ENCODE measurements around the gene ABL1. TPM values are rescaled to one million over a fixed set of nuclear protein-coding genes. Genes with fewer than 3 reads are reported as not detected.

ABL1 gene
- total RNA-seq, 1 donor from 2014 or later, result 30.7 TPM

DNA sequence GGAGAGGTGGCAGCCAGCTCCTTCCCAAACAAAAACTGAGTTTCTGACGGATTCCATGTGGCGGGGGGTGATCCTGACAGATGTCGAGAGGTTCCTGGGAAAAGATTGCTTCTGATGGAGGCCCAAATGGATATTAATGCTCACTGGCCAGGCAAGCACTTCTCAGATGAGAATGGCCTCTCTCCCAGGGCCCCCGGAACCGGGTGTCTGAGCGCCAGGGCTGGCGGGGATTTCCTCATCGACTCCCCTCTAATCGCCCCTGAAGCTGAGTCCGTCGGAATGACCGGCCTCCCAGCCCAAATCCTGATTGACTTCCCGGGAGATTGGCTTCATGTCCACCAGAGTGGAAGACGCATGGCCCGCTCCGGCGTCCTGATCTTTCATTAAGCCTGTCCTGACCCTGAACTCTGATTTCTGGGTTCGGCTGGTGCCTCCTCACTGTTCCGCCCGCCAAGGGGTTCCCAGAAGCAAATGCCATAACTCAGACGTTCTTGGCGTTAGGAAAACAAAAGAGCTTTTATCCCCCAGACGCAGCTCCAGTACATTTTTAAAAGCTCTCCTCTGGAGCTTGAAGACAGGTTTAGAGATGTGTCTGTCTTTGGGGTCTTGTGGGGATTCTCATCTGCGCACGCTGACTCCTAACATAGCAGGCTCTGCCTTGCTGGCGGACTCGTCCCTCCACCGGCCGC is 86.4 kb downstream of the ABL1 start:
- peaks cover 85% of the 10 kb centered on the region for H3K27me3 ChIP-seq (ENCODE audit: low read depth)

GRCh38 chr9:130921989-130922892 is 87.2 kb downstream of the ABL1 start:
- Histone ChIP-seq H3K27ac (replicated peaks) (no peak overlapping the region), H3K36me3 (no peaks in the 10 kb centered on the region), H3K4me3 (no peak overlapping the region), H3K27me3 (ENCODE audit: low read depth) (peaks cover 84% of the 10 kb centered on the region), H3K9me3 (replicated peaks) (no peaks in the 10 kb centered on the region), H3K4me1 (peaks cover 4% of the 10 kb centered on the region)
- DNase-seq, result no peak
- TF ChIP-seq, protein P1, sequence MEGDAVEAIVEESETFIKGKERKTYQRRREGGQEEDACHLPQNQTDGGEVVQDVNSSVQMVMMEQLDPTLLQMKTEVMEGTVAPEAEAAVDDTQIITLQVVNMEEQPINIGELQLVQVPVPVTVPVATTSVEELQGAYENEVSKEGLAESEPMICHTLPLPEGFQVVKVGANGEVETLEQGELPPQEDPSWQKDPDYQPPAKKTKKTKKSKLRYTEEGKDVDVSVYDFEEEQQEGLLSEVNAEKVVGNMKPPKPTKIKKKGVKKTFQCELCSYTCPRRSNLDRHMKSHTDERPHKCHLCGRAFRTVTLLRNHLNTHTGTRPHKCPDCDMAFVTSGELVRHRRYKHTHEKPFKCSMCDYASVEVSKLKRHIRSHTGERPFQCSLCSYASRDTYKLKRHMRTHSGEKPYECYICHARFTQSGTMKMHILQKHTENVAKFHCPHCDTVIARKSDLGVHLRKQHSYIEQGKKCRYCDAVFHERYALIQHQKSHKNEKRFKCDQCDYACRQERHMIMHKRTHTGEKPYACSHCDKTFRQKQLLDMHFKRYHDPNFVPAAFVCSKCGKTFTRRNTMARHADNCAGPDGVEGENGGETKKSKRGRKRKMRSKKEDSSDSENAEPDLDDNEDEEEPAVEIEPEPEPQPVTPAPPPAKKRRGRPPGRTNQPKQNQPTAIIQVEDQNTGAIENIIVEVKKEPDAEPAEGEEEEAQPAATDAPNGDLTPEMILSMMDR (IDR thresholded peaks at IDR 0.05; ENCODE audit: borderline replicate concordance), result no peak
- intact Hi-C loops (cut with micrococcal nuclease), result no loop called here

More for the DNA sequence above, 86.4 kb downstream of the ABL1 start:
- TF ChIP-seq, protein P1 (IDR thresholded peaks at IDR 0.05; ENCODE audit: borderline replicate concordance), result no peak
- Histone ChIP-seq H3K36me3 (no peaks in the 10 kb centered on the region), H3K27ac (replicated peaks) (no peak overlapping the region), H3K9me3 (replicated peaks) (no peaks in the 10 kb centered on the region), H3K4me3 (no peak overlapping the region), H3K4me1 (peaks cover 4% of the 10 kb centered on the region)
- intact Hi-C loops (cut with micrococcal nuclease), result no loop called here
- no peak for DNase-seq

- DNase-seq, result no peak
- TF ChIP-seq, protein P1 (IDR thresholded peaks at IDR 0.05; ENCODE audit: borderline replicate concordance), result no peak
- Histone ChIP-seq H3K4me1 (peaks cover 7% of the 10 kb centered on the region), H3K27ac (replicated peaks) (no peak overlapping the region), H3K9me3 (replicated peaks) (no peaks in the 10 kb centered on the region), H3K36me3 (no peaks in the 10 kb centered on the region), H3K27me3 (ENCODE audit: low read depth) (peaks cover 76% of the 10 kb centered on the region), H3K4me3 (no peak overlapping the region)
- intact Hi-C loops (cut with micrococcal nuclease), result no loop called here
These were observed 88.0 kb downstream of the ABL1 start for GRCh38 chr9:130922893-130923610.

GRCh38 chr9:130923611-130924447 is 88.8 kb downstream of the ABL1 start:
- no peak for DNase-seq
- intact Hi-C loops (cut with micrococcal nuclease), result no loop called here
- Histone ChIP-seq H3K27ac (replicated peaks) (no peak overlapping the region), H3K4me3 (no peak overlapping the region), H3K27me3 (ENCODE audit: low read depth) (peaks cover 78% of the 10 kb centered on the region), H3K4me1 (peaks cover 13% of the 10 kb centered on the region), H3K9me3 (replicated peaks) (no peaks in the 10 kb centered on the region), H3K36me3 (no peaks in the 10 kb centered on the region)
- TF ChIP-seq, protein P1 (IDR thresholded peaks at IDR 0.05; ENCODE audit: borderline replicate concordance), result no peak

DNA sequence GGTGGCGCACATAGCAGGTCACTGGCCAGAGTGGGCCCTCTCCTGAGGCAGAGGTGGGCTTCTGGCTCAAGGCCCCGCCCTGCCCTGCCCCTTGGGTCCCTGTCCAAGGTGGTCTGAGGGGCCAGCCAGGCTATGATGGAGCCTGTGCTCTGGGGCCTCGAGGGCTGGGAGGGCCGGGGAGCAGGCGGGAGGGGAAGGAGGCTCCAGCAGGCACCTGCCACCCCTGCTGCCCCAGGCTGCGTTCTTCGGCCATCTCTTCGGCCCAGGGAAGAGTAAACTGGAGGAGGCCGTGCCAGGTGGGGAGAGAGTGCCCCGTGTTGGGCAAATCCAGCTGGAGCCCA is 89.4 kb downstream of the ABL1 start:
- Histone ChIP-seq H3K27me3 (ENCODE audit: low read depth) (peaks cover 76% of the 10 kb centered on the region), H3K9me3 (replicated peaks) (no peaks in the 10 kb centered on the region), H3K36me3 (no peaks in the 10 kb centered on the region), H3K27ac (replicated peaks) (no peak overlapping the region), H3K4me1 (peaks cover 12% of the 10 kb centered on the region), H3K4me3 (no peak overlapping the region)
- TF ChIP-seq, protein P1 (IDR thresholded peaks at IDR 0.05; ENCODE audit: borderline replicate concordance), result no peak
- intact Hi-C loops (cut with micrococcal nuclease), result no loop called here
- DNase-seq, result no peak

All from left ventricle myocardium inferior (tissue), 1 donor.